ENCODE data around the gene LRP11.
"Not testable (repeated sequence)": the region's sequence is repeated elsewhere in the genome, so short reads cannot be mapped to it uniquely, and the experiment has no call there.

The LRP11 gene

DNA sequence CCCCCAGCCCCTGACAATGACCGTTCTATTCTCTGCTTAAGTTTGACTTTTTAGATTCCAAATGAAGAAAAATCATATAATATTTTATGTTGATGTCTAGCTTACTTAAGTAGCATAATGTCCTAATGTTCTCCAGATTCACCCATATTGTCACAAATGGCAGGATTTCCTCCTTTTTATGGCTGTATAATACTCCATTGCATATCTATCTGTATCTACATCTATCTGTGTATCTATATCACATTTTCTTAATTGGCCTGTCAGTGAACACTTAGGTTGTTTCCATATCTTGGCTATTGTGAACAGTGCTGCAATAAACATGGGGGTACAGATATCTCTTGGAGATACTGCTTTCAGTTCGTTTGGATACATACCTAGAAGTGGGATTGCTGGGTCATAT lies 7.0 kb upstream of the LRP11 start:
- no peak for DNase-seq

DNA sequence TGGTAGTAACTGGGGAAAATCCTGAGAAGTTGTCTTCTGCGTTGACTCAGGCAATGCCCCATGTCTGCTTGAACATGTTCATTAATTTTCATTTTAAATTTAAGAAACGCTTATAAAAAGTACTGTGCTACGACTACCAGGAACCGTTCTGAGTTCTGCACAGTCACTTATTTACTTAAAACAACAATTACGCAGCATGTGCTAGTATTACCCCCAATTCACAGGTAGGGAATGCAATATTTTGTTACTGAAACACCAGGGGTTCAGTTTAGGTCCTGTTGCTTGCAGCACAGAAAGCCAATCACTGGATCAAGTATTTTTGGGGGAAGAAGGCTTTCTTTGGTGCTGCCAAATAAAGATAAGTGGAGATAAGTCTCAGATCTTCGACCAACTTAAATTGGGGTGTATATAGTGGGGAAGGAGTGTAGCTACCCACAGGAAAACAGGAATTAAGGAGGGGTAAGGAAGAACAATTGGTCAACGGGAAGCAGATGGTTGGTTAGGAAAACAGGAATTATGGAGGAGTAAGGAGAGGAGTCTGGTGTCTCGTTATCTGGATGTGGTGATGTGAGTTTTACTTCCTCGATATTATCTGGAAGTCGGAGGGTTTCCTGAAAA lies 5.2 kb upstream of the LRP11 start:
- DNase-seq = no peak

DNA sequence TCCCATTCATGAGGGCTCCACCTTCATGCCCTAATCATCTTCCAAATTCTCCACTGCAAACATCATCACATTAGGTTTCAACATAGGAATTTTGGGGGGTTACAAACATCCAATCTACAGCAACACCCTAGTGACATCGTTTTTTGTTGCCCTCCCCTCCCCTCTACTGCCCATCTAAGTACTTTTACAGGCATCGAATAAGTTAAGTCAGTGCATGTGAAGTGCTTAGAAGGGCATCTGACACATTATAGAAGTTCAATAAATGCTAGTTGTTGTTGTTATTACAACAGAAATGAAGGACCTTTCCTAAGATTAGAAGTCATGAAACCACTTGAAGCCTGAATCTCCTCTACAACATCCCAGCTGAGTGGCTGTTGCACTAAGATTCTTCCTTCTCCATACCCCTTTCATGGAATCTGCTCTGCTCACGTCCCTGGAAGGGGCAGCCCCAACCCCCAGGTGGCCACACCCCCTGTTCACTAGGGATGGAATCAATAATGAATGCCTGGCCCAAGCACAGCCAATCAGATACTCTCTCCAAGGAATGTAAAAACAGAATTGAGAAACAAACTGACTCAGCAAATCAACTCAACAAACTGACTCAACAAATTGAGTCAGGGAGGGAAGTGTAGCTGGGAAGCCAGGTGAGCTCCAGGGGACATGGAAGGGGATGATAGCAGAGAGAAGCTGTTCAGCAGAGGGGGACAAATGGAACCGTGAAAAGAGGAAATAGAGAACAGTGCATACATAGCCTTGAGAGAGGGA lies 3.9 kb upstream of the LRP11 start:
- DNase-seq = no peak

DNA sequence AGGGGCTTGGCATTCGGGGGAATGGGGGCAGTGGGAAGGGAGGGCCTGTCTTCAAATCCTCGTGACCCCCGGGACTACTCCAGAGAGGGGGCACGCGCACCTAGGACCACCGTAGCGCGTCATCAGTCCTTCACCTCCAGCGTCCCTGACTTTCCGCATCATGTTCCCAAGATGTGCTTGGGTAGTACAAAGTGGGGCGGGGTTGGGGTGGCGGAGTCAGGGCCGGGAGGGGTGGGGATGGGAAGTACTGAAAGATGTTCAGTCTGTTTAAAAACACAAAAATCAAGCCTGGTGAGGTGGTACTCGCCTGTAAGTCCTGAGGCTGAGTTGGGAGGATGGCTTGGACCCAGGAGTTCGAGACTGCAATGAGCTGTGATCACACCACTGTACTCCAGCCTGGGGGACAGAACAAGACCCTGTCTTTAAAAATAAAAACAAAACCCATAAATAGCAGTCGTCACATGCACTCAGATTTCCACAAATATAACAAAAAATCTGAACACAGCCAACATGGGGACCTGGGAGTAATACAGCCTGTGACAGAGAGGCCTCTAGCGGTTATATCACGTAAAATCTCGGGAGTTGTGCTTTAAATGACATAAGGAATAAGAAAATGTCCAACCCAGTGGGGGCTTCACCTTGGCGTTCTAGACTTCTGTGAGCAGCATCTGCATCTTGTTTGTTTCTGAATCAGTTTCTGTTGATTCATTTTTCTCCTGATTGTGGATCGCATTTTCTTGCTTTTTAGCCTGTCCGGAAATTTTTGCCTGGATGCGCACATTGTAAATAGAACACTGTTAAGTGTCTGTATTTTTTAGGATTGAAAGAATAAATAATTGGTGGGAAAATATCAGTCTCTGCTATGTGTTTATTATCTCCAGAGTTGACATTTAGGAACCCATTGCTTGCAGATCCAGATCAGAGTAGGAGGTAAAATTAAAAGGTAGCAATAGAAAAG lies 698 bp upstream of the LRP11 start:
- peak in 37 of 56 donors; percentile 18 to 77 (median 49) for DNase-seq

DNA sequence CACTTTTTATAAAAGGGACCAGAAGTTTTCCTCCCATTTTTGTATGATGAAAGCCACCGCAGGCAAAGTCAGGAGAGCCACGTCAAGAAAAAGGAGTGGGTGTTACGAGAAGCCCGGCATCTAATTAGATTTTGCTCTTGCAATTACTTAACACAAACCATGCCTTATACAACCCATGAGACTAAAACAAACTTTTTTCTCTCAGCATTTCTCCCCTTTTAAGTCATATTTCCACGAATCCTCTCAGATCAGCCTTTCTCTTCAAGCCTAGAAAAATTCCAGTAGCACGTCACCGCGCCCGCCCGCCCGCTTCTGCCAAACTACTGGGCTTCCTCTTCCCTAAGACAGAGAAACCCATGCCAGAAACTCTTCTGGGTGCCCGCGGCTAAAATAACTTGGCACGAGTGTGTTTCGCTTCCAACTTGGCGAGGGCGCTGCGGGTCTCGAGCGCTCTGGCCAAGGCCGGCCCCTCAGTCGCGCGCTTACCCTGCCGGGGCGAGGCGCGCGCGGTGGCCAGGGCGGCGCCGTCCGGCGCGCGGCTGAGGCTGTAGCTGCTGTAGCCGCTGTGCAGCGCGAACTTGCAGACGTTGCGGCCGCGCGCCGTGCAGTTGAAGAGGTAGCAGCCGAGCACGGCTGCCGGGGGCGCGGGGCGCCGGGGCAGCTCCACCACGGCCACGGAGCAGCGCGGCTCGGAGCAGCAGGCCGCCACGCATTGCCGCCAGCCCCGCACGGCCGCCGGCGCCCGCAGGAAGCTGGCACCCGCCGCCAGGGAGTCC lies 1.0 kb downstream of the LRP11 start:
- DNase-seq = peak in 47 of 56 donors; percentile 13 to 76 (median 58)

DNA sequence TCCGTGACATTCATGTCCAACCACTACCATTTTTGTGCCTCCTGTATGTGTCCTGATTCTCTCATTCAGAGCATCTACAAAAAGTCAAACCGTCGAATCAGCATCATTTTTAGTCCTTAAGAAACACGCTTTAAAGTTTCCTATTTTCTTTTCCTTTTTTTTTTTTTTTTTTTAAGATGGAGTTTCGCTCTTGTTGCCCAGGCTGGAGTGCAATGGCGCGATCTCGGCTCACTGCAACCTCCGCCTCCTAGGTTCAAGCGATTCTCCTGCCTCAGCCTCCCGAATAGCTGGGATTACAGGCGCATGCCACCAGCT lies 1.8 kb downstream of the LRP11 start:
- DNase-seq = not testable (repeated sequence)

DNA sequence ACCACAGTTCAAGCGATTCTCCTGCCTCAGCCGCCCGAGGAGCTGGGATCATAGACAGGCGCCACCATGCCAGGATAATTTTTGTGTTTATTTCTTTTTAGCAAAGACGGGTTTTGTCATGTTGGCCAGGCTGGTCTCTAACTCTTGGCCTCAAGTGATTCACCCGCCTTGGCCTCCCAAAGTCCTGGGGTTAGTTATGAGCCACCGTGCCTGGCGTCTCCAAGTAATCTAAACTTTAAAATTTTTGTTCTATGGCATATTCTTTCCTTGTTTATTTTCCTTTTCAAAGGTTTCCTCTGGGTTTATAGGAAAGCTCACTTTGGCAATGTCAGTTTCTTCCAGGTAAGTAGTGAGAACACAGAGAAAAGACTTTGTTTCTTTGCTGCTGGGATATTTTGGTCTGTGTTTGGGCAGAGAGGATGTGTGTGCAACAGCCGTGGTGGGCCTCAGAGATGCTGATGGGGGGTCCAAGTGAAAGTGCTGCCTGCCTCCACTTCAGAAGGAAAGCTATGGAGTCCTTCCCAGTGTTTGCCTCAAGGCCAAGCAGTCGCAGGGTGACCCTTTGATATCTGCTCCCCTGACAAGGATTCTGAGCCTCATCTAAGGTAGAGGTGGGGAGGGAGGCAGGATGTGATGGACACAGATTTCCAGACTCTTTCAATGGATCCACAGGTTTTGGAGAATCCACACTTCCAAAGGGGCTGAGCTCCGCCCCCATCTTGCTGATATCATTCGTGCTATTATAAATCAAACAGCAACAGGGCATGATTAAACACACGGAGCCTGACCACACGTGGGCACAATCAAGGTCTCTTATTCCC lies 2.3 kb downstream of the LRP11 start:
- DNase-seq = no peak

DNA sequence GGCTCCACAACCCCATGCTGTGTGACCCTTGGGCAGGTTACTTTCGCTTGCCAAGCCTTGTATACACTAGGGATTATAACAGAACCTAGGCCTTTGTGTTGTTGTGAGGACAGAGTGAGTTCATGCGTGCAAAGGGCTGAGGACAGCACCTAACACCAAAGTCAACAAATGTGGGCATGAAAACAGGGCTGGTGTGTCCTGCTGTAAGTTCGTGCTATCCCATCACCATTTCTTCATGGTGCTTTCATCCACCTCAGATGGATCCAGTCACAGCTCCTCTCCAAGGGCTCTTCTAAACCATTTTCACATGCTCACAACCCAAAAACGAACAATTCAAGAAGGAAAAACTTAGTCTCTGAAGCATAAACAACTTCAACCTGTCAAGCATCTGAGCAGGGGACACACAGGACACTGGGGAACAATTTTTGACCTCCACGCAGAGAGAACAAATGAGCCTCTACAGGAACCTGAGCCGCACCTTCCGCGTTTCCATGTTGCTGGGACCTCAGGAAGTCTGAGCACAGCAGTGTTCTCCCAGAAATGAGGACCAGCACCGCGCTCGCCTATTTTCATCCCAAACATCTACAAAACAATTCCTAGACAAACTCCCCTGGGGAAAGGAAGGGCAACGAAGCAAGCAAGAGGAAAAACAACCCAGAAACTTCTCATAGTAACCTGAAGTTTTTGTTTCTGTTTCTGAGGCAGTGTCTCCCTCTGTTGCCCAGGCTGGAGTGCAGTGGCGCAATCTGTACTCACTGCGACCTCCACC lies 3.1 kb downstream of the LRP11 start:
- no peak for DNase-seq

DNA sequence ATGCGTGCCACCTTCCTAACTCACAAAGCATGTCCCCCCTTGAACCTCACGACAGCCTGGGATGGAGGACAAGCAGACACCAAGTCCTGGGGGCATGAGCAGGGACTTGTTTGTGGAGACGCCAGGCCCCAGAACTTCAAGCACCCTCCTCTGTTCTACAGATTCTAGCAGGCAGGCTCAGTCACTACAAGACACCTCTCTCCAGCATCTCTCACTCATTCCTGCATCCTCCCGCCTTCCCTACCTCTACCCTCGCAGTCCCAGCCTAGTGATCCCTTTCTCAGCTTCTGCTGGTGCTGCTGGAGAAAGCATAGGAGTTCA lies 3.7 kb downstream of the LRP11 start:
- DNase-seq = no peak

DNA sequence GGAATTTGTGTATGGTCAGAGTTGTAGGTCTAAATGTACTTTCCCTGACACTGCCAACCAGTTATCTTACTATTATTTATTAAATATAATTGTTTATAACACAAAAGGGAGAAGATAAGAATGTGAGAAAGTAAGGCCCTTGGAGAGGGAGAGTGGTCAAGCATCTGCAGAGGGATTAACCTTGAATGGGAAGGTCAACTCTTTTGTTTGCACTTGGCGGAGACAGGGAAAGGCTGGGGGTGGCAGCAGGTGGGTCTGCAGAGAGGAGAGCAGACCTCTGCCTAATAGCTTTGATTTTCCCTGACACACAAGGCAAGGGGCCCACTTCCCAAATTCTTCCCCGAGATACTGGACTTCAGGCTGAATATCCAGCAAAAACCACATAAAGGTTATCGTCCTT lies 4.2 kb downstream of the LRP11 start:
- DNase-seq = no peak

DNA sequence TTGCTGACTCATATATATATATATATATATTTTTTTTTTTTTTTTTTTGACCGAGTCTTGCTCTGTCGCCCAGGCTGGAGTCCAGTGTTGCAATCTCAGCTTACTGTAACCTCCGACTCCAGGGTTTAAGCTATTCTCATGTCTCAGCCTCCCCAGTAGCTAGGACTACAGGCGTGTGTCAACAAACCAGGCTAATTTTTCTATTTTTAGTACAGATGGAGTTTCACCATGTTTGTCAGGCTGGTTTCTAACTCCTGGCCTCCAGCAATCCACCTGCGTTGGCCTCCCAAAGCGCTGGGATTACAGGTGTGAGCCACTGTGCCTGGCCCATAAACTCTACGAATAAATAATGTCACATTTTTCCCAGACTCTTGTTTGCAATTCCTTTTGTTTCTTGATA lies 4.8 kb downstream of the LRP11 start:
- DNase-seq = no peak

DNA sequence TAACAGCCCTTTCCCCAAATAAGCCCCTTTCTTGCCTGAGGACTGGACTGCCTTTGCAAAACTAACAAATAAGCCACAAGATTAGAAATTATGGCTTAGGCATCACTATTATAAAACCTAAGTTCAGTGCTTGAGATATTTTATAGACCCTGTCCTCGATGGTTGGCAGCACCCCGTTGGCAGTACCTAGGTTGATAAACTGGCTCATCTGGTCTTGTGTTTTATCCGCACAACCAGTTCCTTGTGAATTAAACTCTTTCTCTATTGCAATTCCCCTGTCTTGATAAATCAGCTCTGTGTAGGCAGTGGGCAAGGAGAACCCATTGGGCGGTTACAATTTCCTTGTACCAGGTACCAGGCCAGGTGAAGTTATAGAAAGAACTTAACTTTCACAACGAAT lies 6.6 kb downstream of the LRP11 start:
- no peak for DNase-seq

DNA sequence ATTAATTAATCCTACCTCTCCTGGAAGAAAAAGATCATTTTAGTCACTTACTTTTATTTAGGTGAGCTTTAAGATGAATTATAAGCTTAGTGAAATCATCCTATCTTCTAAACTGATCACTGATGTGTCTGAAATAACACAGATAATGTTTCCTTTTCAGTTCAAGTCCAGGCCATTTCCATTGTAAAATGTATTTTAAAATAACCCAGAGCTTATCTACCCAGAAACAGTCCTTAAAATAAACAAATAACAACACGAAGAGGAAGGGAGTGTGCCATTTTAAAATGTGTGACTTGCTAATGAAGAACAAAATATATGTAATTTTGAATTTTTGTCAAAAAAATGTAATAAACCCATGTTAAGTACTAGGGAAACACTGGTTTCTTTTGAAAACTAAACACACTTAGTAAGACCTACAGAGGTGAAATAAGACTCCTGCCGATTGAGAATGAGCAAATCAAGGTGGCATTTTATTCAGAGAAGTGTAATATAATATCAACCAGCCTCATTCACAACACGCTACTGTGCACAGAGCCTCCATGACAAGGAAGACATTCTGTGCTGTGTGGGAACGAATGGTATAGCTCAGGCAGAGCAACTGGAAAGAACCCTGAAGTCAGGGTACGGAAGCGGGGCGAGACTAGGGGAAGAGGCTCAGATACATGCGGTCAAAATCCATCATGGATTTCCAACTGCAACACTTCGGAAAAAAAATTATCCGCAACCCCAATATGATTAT lies 7.7 kb downstream of the LRP11 start:
- no peak for DNase-seq

DNA sequence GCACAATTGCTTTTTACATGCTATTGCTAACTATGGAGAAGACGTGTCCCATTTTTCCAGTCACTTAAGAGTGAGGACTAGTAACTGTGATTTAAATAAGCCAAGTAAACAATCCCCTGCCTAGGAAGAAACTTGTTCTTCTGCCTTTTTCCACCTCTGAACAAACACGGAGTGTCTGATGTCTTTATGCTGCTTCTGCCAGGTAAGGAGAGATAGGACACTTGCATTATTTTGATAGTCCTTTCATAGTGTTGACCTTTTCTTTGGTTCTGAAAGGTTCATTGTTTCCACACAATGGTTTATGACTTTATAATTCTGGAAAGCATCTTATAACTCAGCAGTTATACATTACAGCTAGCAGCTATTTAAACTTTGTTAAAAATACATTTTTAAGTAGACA lies 8.4 kb downstream of the LRP11 start:
- no peak for DNase-seq

DNA sequence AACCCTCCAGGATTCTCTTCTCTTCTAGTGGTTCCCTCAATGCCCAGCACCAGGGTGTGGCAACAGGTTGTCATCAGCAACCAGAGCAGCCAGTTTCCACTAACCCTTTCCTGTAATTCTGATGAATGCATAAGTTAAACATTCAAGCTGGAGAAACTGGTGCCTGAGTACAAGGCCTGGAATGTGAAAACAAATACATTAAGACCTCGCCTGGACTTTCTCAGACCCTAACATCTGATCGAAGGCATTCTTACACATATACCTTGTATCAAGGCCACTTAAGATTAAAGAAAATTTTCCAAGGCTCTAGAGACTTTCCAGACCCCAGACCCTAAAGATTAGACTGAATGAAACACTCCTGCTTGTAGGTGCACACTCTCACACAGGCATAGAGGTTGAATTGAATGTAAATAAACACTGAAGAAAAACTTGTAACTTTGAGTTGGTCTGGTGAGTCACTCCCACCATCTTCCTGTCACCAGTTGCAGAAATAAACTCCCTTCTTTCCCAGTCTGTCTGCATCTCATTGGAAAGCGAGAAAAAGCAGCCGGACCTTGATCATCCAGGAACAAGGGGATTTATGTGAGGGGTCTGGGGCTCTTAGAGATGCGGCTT lies 9.0 kb downstream of the LRP11 start:
- no peak for DNase-seq

DNA sequence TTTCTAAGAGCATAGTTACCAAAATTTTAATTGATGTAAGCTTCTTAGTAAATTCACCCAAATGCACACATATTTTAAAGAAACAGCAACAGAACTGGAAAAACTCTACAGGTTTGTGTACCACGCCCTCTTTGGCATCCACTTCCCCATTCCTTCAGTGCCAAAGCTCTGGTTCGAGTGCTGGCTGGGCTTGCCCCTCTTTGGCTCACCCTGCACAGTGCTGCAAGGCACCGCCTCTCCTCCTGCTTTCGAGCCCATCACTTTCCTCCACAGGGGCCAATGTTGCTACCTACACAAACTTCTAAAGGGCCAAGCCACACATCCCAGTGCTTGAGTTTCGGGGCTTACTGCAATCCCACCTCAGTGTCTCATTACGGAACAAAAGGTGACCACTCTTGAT lies 9.6 kb downstream of the LRP11 start:
- DNase-seq = no peak

DNA sequence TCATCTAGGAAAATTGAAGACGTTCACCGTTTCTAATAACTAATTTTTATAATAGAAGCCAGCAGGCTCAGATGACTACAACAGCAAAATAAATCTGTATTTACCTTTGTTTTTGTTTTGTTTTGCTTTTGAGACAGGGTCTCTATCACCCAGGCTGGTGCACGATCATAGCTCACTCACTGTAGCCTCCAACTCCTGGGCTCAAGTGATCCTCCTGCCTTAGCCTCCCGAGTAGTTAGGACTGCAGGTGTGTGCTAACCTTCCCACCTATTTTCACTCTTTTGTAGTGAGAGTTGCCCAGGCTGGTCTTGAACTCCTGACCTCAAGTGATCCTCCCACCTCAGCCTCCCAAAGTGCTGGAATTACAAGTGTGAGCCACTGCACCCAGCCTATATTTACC lies 10.1 kb downstream of the LRP11 start:
- not testable (repeated sequence) for DNase-seq

DNA sequence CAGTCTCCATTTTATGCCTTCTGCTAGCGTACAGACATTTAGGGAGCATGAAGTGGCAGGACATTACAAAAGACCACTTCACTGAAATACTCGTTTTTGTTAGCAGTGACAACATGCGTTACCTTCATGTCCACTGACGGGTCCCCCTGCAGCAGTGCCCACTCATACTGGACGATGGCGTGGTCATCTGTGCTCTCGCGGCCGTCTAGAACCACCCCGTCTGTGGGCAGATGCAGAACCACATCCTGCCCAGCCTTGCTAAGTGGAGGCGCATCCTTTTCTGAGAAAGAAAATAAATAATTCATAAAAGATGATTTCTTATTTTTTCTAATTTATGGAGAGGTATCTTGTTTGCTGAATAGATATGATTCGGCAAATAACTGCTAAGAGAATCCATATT lies 11.3 kb downstream of the LRP11 start:
- DNase-seq = no peak

DNA sequence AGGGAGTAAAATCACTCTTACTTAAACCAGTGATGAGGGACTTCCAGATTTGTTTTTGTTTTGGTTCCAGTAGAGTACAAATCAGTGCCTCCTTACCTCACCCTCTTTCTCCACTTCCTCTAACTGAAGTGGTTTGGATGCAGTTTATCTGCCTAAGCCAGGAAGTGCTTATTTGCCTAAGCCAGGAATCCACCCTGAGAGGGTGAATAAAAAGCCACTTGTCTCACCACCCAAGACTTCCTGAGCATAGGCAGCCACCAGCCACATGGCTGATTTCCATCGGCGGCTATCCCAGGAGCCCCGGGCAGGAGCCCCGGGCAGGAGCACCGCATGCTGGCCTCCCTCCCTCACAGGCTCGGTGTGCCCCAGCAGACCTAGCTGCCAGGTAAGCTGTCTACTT lies 12.0 kb downstream of the LRP11 start:
- no peak for DNase-seq

All from nucleus accumbens (tissue), 56 donors.